ENCODE measurements around the gene ZSCAN2.

Gene ZSCAN2

GRCh38 chr15:84598993-84599392 is 1.8 kb upstream of the ZSCAN2 start:
- peak; percentile 41 for DNase-seq (ENCODE audit: low spot score)

- no peak for DNase-seq (ENCODE audit: low spot score)
Measured at GRCh38 chr15:84599906-84600305, 903 bp upstream of the ZSCAN2 start.

GRCh38 chr15:84600331-84600686 is 500 bp upstream of the ZSCAN2 start:
- DNase-seq (ENCODE audit: low spot score) = peak; percentile 91

GRCh38 chr15:84601555-84601838 is 688 bp downstream of the ZSCAN2 start:
- DNase-seq (ENCODE audit: low spot score) = no peak

GRCh38 chr15:84603630-84604379 is 3.0 kb downstream of the ZSCAN2 start:
- DNase-seq (ENCODE audit: low spot score) = no peak

GRCh38 chr15:84604826-84605553 is 4.2 kb downstream of the ZSCAN2 start:
- DNase-seq (ENCODE audit: low spot score) = no peak

- no peak for DNase-seq (ENCODE audit: low spot score)
Measured at GRCh38 chr15:84605554-84605882, 4.7 kb downstream of the ZSCAN2 start.

GRCh38 chr15:84606653-84607120 is 5.9 kb downstream of the ZSCAN2 start:
- no peak for DNase-seq (ENCODE audit: low spot score)

- DNase-seq (ENCODE audit: low spot score) = no peak
Measured at GRCh38 chr15:84608707-84609284, 8.0 kb downstream of the ZSCAN2 start.

- DNase-seq (ENCODE audit: low spot score) = no peak
Measured at GRCh38 chr15:84609818-84610525, 9.2 kb downstream of the ZSCAN2 start.

- DNase-seq (ENCODE audit: low spot score) = no peak
Measured at GRCh38 chr15:84611631-84612030, 10.8 kb downstream of the ZSCAN2 start.

GRCh38 chr15:84616235-84616634 is 15.4 kb downstream of the ZSCAN2 start:
- DNase-seq (ENCODE audit: low spot score) = no peak

- DNase-seq (ENCODE audit: low spot score) = no peak
Measured at GRCh38 chr15:84620626-84621025, 19.8 kb downstream of the ZSCAN2 start.

- DNase-seq (ENCODE audit: low spot score) = no peak
Measured at GRCh38 chr15:84621358-84621979, 20.7 kb downstream of the ZSCAN2 start.

- no peak for DNase-seq (ENCODE audit: low spot score)
Measured at GRCh38 chr15:84624359-84624758, 23.6 kb downstream of the ZSCAN2 start.

- DNase-seq (ENCODE audit: low spot score) = no peak
Measured at GRCh38 chr15:84625123-84625522, 24.3 kb downstream of the ZSCAN2 start.

- DNase-seq (ENCODE audit: low spot score) = no peak
Measured at GRCh38 chr15:84629033-84629432, 28.2 kb downstream of the ZSCAN2 start.

GRCh38 chr15:84631706-84632272 is 31.0 kb downstream of the ZSCAN2 start:
- no peak for DNase-seq (ENCODE audit: low spot score)

- peak; percentile 74 for DNase-seq (ENCODE audit: low spot score)
Measured at GRCh38 chr15:84633311-84634227, 32.8 kb downstream of the ZSCAN2 start.

- DNase-seq (ENCODE audit: low spot score) = no peak
Measured at GRCh38 chr15:84634228-84634837, 33.5 kb downstream of the ZSCAN2 start.

- no peak for DNase-seq (ENCODE audit: low spot score)
Measured at GRCh38 chr15:84638103-84638502, 37.3 kb downstream of the ZSCAN2 start.
